ENCODE measurements around the gene TPX2.

Gene TPX2

DNA sequence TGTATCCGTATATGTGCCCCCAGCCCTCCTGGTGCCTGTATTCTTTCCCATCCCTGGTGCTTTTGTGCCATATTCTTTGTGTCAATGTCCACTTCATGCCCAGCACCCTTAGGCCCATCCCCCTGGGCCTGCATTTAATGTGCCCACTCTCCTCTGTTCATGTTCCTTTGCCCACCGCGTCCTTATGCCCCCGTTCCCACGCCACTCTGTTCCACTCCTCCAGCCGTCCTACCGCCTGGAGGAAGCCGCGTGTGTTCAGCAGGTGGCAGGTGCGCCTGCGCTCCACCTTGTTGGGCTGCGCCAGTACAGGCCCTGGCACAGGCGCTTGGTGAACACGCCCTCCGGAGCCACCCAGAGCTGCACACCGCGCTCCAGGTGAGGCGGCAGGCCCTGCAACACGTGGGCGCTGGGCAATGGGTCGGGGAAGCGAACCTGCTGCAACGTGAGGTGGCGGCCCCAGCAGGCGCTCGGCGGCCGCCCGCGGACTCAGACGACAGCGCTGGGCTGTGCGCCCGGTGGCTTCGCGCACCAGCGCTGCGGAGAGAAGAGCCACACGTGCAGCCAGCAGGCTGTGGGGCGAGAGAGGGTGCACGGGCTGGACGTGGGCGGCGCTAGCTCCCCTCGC lies 110.3 kb downstream of the TPX2 start:
- no peak for DNase-seq (ENCODE audit: low spot score)
